GM23338 (cell line): Measurements from ENCODE around the gene SLCO3A1. TPM values are rescaled to one million over a fixed set of nuclear protein-coding genes. Genes with fewer than 3 reads are reported as not detected.

Experiments used
- ATAC-seq: fragments of 200-7000 bp; cut with Tn5 transposase; 3 replicates; pipeline ENCODE4 v1.9.1; 2020
- DNase-seq: peaks from one replicate; pipeline ENCODE4 v3.0.0-alpha.2; 2015; ENCODE audit warnings: low spot score
- H2AFZ ChIP-seq: fragments of 200-600 bp; sonication (generic); 2 replicates; pipeline ENCODE4 v1.8.0; 2016; ENCODE audit warnings: antibody characterized with exemption, mild to moderate bottlenecking, moderate library complexity
- H3F3A ChIP-seq: fragments of 200-600 bp; sonication (generic); replicated peaks from 2 replicates; pipeline ENCODE4 v1.8.0; 2017; ENCODE audit warnings: antibody characterized with exemption, mixed run types, low read depth
- H3K27ac ChIP-seq: fragments of 200-600 bp; sonication (generic); 2 replicates; pipeline ENCODE4 v1.6.1; 2016; ENCODE audit warnings: low read depth
- H3K27me3 ChIP-seq: fragments of 200-600 bp; sonication (generic); 2 replicates; pipeline ENCODE4 v1.8.0; 2016; ENCODE audit warnings: mild to moderate bottlenecking, mixed run types, moderate library complexity; ENCODE audit not compliant: insufficient read depth
- H3K36me3 ChIP-seq: fragments of 200-600 bp; sonication (generic); 2 replicates; pipeline ENCODE4 v1.8.0; 2016; ENCODE audit warnings: mild to moderate bottlenecking; ENCODE audit not compliant: insufficient read depth
- H3K4me1 ChIP-seq: fragments of 200-600 bp; sonication (generic); 2 replicates; pipeline ENCODE4 v1.8.0; 2016; ENCODE audit warnings: mild to moderate bottlenecking, moderate library complexity; ENCODE audit not compliant: insufficient read depth
- H3K4me2 ChIP-seq: fragments of 200-600 bp; sonication (generic); 2 replicates; pipeline ENCODE4 v1.7.1; 2017; ENCODE audit warnings: mixed run types
- H3K4me3 ChIP-seq: fragments of 200-600 bp; sonication (generic); 2 replicates; pipeline ENCODE4 v1.6.1; 2016; ENCODE audit warnings: mixed run types
- H3K79me2 ChIP-seq: fragments of 200-600 bp; sonication (generic); replicated peaks from 2 replicates; pipeline ENCODE4 v1.8.0; 2017; ENCODE audit warnings: mild to moderate bottlenecking; ENCODE audit not compliant: insufficient read depth
- H3K9me2 ChIP-seq: fragments of 200-600 bp; sonication (generic); 2 replicates; pipeline ENCODE4 v1.8.0; 2017; ENCODE audit not compliant: insufficient read depth
- H4K20me1 ChIP-seq: fragments of 200-600 bp; sonication (generic); replicated peaks from 2 replicates; pipeline ENCODE4 v1.8.0; 2017; ENCODE audit warnings: mild to moderate bottlenecking; ENCODE audit not compliant: insufficient read depth
- H3K27ac Mint-ChIP-seq: 2 replicates; pipeline ENCODE4 v1.8.0; 2020; ENCODE audit warnings: inconsistent platforms, mild to moderate bottlenecking, moderate library complexity, mixed read lengths
- H3K27me3 Mint-ChIP-seq: 3 replicates; pipeline ENCODE4 v1.8.0; 2022; ENCODE audit warnings: low read depth, mild to moderate bottlenecking, moderate library complexity, mixed read lengths, inconsistent platforms; ENCODE audit not compliant: insufficient read depth, poor library complexity
- H3K36me3 Mint-ChIP-seq: 3 replicates; pipeline ENCODE4 v1.8.0; 2021; ENCODE audit warnings: low read depth, mild to moderate bottlenecking, inconsistent platforms, moderate library complexity, mixed read lengths
- H3K4me1 Mint-ChIP-seq: 3 replicates; pipeline ENCODE4 v1.8.0; 2020; ENCODE audit warnings: mild to moderate bottlenecking, inconsistent platforms, mixed read lengths
- H3K4me3 Mint-ChIP-seq: 3 replicates; pipeline ENCODE4 v1.8.0; 2021; ENCODE audit warnings: moderate library complexity, mild to moderate bottlenecking, inconsistent platforms, mixed read lengths
- H3K9me3 Mint-ChIP-seq: 3 replicates; pipeline ENCODE4 v1.8.0; 2020; ENCODE audit warnings: moderate library complexity, mild to moderate bottlenecking, inconsistent platforms, mixed read lengths
- EZH2phosphoT487 ChIP-seq: fragments of 200-600 bp; sonication (generic); IDR thresholded peaks from one replicate; pipeline ENCODE4 v1.8.1; 2018; ENCODE audit warnings: antibody characterized with exemption; ENCODE audit not compliant: unreplicated experiment
- POLR2AphosphoS5 ChIP-seq: IDR thresholded peaks from 2 replicates; pipeline ENCODE4 v1.6.1; 2016; ENCODE audit warnings: antibody characterized with exemption, low read depth
- STAT1 ChIP-seq: IDR thresholded peaks from one replicate; pipeline ENCODE4 v1.6.1; 2016; ENCODE audit warnings: antibody characterized with exemption; ENCODE audit not compliant: unreplicated experiment
- ZNF331 ChIP-seq: fragments of 250-450 bp; sonication (Bioruptor Pico); IDR thresholded peaks from 2 replicates; pipeline ENCODE4 v1.5.0; 2020; ENCODE audit warnings: low read depth, mild to moderate bottlenecking, moderate library complexity
- polyA plus RNA-seq: library from polyadenylated mRNA; unstranded; fragments of >200 nt; fragmentation: Nextera tagmentation; extraction: Ambion mirVana; gene quantifications from 2 replicates; pipeline ENCODE4 v1.2.1, GENCODE V29; 2016
- total RNA-seq: library from RNA; depleted of rRNA; stranded (reverse); fragments of >200 nt; shearing (Covaris generic); gene quantifications from 2 replicates; pipeline ENCODE4 v1.2.3, GENCODE V29; 2014
- TF ChIP-seq, protein P1 (sequence below): IDR thresholded peaks from one replicate; pipeline ENCODE4 v1.6.1; 2018; ENCODE audit warnings: antibody characterized with exemption; ENCODE audit not compliant: unreplicated experiment
- TF ChIP-seq, protein P2 (sequence below): IDR thresholded peaks from 2 replicates; pipeline ENCODE4 v1.6.1; 2016; ENCODE audit warnings: antibody characterized with exemption
- TF ChIP-seq, protein P3 (sequence below), 2 experiments: fragments of 200-600 bp in 1 of 2; sonication (generic) in 1 of 2; conservative IDR thresholded peaks; 2 replicates each; pipeline versions ENCODE4 v1.5.1 to v1.6.1; 2016 to 2017; ENCODE audit warnings: antibody characterized with exemption in 2 of 2, low read depth in 2 of 2, mild to moderate bottlenecking in 2 of 2, moderate library complexity in 1 of 2

SLCO3A1 gene
- total and polyA plus RNA-seq, 2 experiments from 2014 or later = 7.3 to 9.4 TPM

DNA sequence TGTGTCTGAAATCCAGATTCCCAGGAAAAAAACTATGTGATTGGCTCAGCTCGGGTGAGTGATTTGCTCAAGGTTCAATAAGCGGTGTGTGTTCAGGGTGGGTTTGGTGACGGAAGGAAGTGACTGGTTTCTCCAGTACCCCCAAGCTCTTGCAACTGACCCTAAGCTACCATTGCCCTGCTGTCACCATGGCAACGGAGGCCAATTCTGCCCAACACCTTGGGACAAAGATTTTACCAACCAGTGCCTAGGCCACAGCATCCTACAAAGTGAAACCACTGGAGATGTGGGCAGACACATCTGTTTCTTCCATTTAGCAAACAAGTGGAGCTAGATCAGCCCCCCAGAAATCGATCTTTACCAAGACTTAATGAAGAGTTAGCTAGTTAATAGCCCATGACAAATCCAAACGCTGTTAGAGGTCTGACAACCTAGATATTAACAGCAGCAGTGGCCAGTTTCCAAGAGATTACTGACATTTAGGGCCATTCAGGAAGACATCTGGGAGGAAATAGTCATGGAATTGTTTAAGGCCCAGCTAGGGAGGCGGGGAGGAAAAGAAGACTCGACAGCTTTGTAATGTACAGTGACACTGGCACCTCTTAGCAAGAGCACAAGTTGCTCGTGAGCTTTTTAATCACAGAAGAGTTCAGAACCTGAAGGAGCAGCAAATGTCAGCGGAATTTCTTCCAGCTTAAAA lies 195.9 kb downstream of the SLCO3A1 start (continued):
- no peak for TF ChIP-seq EZH2phosphoT487
- TF ChIP-seq ZNF331 (CRISPR knock-in tag) = no peak
- TF ChIP-seq, protein P1, sequence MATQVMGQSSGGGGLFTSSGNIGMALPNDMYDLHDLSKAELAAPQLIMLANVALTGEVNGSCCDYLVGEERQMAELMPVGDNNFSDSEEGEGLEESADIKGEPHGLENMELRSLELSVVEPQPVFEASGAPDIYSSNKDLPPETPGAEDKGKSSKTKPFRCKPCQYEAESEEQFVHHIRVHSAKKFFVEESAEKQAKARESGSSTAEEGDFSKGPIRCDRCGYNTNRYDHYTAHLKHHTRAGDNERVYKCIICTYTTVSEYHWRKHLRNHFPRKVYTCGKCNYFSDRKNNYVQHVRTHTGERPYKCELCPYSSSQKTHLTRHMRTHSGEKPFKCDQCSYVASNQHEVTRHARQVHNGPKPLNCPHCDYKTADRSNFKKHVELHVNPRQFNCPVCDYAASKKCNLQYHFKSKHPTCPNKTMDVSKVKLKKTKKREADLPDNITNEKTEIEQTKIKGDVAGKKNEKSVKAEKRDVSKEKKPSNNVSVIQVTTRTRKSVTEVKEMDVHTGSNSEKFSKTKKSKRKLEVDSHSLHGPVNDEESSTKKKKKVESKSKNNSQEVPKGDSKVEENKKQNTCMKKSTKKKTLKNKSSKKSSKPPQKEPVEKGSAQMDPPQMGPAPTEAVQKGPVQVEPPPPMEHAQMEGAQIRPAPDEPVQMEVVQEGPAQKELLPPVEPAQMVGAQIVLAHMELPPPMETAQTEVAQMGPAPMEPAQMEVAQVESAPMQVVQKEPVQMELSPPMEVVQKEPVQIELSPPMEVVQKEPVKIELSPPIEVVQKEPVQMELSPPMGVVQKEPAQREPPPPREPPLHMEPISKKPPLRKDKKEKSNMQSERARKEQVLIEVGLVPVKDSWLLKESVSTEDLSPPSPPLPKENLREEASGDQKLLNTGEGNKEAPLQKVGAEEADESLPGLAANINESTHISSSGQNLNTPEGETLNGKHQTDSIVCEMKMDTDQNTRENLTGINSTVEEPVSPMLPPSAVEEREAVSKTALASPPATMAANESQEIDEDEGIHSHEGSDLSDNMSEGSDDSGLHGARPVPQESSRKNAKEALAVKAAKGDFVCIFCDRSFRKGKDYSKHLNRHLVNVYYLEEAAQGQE = no peak
- TF ChIP-seq POLR2AphosphoS5 = no peak
- TF ChIP-seq, protein P2, sequence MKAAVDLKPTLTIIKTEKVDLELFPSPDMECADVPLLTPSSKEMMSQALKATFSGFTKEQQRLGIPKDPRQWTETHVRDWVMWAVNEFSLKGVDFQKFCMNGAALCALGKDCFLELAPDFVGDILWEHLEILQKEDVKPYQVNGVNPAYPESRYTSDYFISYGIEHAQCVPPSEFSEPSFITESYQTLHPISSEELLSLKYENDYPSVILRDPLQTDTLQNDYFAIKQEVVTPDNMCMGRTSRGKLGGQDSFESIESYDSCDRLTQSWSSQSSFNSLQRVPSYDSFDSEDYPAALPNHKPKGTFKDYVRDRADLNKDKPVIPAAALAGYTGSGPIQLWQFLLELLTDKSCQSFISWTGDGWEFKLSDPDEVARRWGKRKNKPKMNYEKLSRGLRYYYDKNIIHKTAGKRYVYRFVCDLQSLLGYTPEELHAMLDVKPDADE = no peak

DNA sequence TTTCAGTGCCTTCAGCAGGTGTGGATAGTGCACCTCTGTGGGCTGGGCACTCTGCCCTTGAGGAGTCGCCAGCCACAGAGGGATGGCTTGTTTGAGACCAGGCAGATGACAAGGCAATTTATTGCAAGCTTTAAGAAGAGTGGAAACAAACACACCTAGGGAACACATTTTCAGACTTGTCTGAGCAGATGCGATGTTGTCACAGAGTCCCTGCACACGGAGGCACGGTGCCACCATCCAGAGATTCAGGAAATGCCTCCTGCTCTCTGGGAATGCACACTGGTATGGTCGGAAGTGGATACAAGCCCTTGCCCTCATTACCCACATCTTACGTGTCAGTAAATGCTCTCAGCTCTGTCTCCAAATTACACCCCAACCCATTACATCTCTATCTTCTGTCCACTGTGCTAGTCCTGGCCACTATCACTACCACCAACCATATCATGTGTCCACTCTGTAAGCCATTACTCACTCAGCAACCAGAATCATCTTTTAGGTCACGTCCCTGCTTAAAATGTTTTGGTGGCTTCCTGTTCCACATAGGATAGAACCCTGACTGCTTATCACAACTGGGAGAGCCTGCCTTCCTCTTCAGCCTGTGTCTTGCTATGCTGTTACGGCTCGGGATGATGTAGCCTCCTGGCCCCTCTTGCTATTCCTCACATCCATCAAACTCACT lies 196.9 kb downstream of the SLCO3A1 start:
- Histone ChIP-seq H3K79me2 (peaks cover 4% of the 10 kb centered on the region; the same call in 1 of the 2 replicates), H3K27ac (no peak overlapping the region), H3K9me2 (no peaks in the 10 kb centered on the region), H3F3A (no peaks in the 10 kb centered on the region), H2AFZ (no peak overlapping the region), H4K20me1 (no peaks in the 10 kb centered on the region), H3K4me2 (no peak overlapping the region), H3K27me3 (no peaks in the 10 kb centered on the region), H3K4me1 (no peaks in the 10 kb centered on the region), H3K4me3 (no peak overlapping the region), H3K36me3 (no peaks in the 10 kb centered on the region)
- H3K9me3 Mint-ChIP-seq = no peaks in the 10 kb centered on the region
- H3K4me1 Mint-ChIP-seq = no peaks in the 10 kb centered on the region
- H3K27me3 Mint-ChIP-seq = no peaks in the 10 kb centered on the region
- H3K36me3 Mint-ChIP-seq = no peaks in the 10 kb centered on the region
- DNase-seq = no peak
- H3K27ac Mint-ChIP-seq = no peak overlapping the region; the same call in 1 of the 2 replicates
- no peak overlapping the region for H3K4me3 Mint-ChIP-seq
- no peak for ATAC-seq
- TF ChIP-seq, protein P1 = no peak
- TF ChIP-seq, protein P3, sequence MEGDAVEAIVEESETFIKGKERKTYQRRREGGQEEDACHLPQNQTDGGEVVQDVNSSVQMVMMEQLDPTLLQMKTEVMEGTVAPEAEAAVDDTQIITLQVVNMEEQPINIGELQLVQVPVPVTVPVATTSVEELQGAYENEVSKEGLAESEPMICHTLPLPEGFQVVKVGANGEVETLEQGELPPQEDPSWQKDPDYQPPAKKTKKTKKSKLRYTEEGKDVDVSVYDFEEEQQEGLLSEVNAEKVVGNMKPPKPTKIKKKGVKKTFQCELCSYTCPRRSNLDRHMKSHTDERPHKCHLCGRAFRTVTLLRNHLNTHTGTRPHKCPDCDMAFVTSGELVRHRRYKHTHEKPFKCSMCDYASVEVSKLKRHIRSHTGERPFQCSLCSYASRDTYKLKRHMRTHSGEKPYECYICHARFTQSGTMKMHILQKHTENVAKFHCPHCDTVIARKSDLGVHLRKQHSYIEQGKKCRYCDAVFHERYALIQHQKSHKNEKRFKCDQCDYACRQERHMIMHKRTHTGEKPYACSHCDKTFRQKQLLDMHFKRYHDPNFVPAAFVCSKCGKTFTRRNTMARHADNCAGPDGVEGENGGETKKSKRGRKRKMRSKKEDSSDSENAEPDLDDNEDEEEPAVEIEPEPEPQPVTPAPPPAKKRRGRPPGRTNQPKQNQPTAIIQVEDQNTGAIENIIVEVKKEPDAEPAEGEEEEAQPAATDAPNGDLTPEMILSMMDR (conservative IDR thresholded peaks at IDR 0.05; ENCODE audit: low read depth in 2 of 2) = no peak
- no peak for TF ChIP-seq STAT1
